ENCODE results near the gene GALNT16. TPM values are rescaled to one million over a fixed set of nuclear protein-coding genes. Genes with fewer than 3 reads are reported as not detected.

Gene GALNT16
- total and polyA plus RNA-seq, 2 donors (not counting 3 experiments of a cell fraction or from before 2014, with no cell fraction given) = 0.39 to 0.49 TPM

DNA sequence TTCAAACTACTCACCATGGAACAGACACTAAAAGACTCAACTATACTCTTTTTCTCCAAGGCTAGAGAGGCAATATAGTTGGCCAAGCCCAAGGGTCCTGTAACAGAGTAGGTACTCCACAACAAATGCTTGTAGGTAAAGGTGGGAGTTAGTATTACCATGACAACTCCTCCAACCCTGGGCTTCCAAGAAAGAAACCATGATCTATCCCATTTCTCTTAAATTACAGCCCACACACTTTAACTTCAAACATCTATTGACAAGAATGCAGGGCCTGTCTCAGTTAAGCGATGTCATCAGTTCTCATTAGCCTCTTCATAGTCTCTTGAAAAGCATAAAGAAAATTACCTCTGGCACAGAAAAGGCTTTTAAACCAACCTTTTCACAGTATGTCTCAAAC, 113.1 kb downstream of the GALNT16 start:
- Histone ChIP-seq H3K4me2 (ENCODE audit: insufficient read depth, low read length) (no peak overlapping the region), H3K4me3 (replicated peaks in 1 of 3; ENCODE audit: insufficient read depth in 1 of 3, low read depth in 1 of 3, low read length in 3 of 3) (no peak overlapping the region), H3K4me1 (ENCODE audit: control insufficient read depth, extremely low read depth, insufficient read depth, low read length) (no peaks in the 10 kb centered on the region), H3K9me1 (replicated peaks; ENCODE audit: control insufficient read depth, extremely low read depth, insufficient read depth, low read length) (no peaks in the 10 kb centered on the region), H3K27ac (ENCODE audit: insufficient read depth, low read depth, low read length) (no peak overlapping the region), H3K36me3 (ENCODE audit: control insufficient read depth in 2 of 2, extremely low read depth in 1 of 2, insufficient read depth in 2 of 2, low read length in 2 of 2) (peaks cover 3 to 8% of the 10 kb centered on the region in 2 experiments), H3K9ac (replicated peaks; ENCODE audit: extremely low read depth, insufficient read depth, low read length) (no peak overlapping the region), H3K79me2 (ENCODE audit: control insufficient read depth, insufficient read depth, low read length) (no peaks in the 10 kb centered on the region), H4K20me1 (replicated peaks; ENCODE audit: control insufficient read depth, extremely low read depth, insufficient read depth, low read length) (no peaks in the 10 kb centered on the region), H3K9me3 (replicated peaks; ENCODE audit: control insufficient read depth, insufficient read depth, low read length) (no peaks in the 10 kb centered on the region), H3K27me3 (ENCODE audit: control insufficient read depth in 2 of 2, insufficient read depth in 2 of 2, low read length in 2 of 2) (no peaks in the 10 kb centered on the region), H2AFZ (ENCODE audit: low read depth, low read length) (no peak overlapping the region)
- FAIRE-seq (no peak), DNase-seq (ENCODE audit: low read depth, low spot score) (no peak)
- ChIA-PET CTCF (no interaction called here), POLR2A (no interaction called here)
- TF ChIP-seq JUN (IDR thresholded peaks at IDR 0.05; ENCODE audit: borderline replicate concordance, insufficient read depth, insufficient read length, low read depth) (no peak), EZH2 (IDR thresholded peaks at IDR 0.05; ENCODE audit: borderline replicate concordance, low read depth, low read length, severe bottlenecking) (no peak)
- TF ChIP-seq, protein P1, sequence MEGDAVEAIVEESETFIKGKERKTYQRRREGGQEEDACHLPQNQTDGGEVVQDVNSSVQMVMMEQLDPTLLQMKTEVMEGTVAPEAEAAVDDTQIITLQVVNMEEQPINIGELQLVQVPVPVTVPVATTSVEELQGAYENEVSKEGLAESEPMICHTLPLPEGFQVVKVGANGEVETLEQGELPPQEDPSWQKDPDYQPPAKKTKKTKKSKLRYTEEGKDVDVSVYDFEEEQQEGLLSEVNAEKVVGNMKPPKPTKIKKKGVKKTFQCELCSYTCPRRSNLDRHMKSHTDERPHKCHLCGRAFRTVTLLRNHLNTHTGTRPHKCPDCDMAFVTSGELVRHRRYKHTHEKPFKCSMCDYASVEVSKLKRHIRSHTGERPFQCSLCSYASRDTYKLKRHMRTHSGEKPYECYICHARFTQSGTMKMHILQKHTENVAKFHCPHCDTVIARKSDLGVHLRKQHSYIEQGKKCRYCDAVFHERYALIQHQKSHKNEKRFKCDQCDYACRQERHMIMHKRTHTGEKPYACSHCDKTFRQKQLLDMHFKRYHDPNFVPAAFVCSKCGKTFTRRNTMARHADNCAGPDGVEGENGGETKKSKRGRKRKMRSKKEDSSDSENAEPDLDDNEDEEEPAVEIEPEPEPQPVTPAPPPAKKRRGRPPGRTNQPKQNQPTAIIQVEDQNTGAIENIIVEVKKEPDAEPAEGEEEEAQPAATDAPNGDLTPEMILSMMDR (IDR thresholded peaks at IDR 0.05; ENCODE audit: extremely low read depth in 1 of 2, insufficient read depth in 1 of 2, low read depth in 1 of 2, low read length in 2 of 2) = no peak
- dilution Hi-C loops (cut with MboI; ENCODE audit: extremely low pct_ligation_motif_present, low sequenced_read_pairs) (no loop called here), intact Hi-C loops (cut with micrococcal nuclease) (no loop called here)
- BruUV-seq (replicated peaks) = no TSS peak

DNA sequence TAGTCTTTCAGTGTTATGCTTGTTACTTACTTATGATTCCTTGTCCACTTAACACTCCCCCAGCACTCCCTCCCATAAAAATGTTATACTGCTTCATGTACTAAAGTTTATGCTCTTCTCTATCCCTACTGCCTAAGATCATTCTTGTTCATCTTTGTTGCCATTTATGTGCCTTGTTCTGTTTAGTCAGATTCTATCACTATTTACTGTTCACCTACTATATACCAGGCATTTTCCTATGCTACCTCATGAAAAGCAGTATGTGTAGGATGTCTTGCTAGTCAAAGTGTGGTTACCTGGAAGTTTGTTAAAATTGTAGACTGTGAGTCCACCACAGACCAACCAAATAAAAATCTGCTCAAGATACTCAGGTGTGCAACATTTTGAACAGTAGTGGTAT, 114.3 kb downstream of the GALNT16 start:
- BruUV-seq (replicated peaks) = no TSS peak
- ChIA-PET CTCF (interaction anchor here (1.1 kb wide), 1 partner anchor 8 kb away, joined by 3 read pairs; no protein-coding TSS in a partner anchor), POLR2A (no interaction called here)
- no peak overlapping the region for H3K4me2 ChIP-seq (ENCODE audit: insufficient read depth, low read length)
- intact Hi-C loops (cut with micrococcal nuclease) = no loop called here
- no peak for TF ChIP-seq FOS (IDR thresholded peaks at IDR 0.05; ENCODE audit: borderline replicate concordance, insufficient read depth, low read length)
- TF ChIP-seq POLR2A (IDR thresholded peaks at IDR 0.05; ENCODE audit: low read depth, low read length) = no peak
- TF ChIP-seq JUN (IDR thresholded peaks at IDR 0.05; ENCODE audit: borderline replicate concordance, insufficient read depth, insufficient read length, low read depth) = no peak
- TF ChIP-seq GATA2 (IDR thresholded peaks at IDR 0.05; ENCODE audit: insufficient read depth, insufficient read length, low read depth, low read length) = no peak
- TF ChIP-seq MYC (IDR thresholded peaks at IDR 0.05; ENCODE audit: low read depth, low read length) = no peak
- TF ChIP-seq, protein P2, sequence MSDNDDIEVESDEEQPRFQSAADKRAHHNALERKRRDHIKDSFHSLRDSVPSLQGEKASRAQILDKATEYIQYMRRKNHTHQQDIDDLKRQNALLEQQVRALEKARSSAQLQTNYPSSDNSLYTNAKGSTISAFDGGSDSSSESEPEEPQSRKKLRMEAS (IDR thresholded peaks at IDR 0.05; ENCODE audit: insufficient read depth, insufficient read length) = no peak
- dilution Hi-C loops (cut with MboI; ENCODE audit: extremely low pct_ligation_motif_present, low sequenced_read_pairs) = no loop called here
- no peaks in the 10 kb centered on the region for H3K27me3 ChIP-seq (ENCODE audit: control insufficient read depth in 2 of 2, insufficient read depth in 2 of 2, low read length in 2 of 2)
- H3K4me3 ChIP-seq (replicated peaks in 1 of 3; ENCODE audit: insufficient read depth in 1 of 3, low read depth in 1 of 3, low read length in 3 of 3) = no peak overlapping the region
- H2AFZ ChIP-seq (ENCODE audit: low read depth, low read length) = no peak overlapping the region
- no peaks in the 10 kb centered on the region for H4K20me1 ChIP-seq (replicated peaks; ENCODE audit: control insufficient read depth, extremely low read depth, insufficient read depth, low read length)
- no peak overlapping the region for H3K9ac ChIP-seq (replicated peaks; ENCODE audit: extremely low read depth, insufficient read depth, low read length)
- no peak overlapping the region for H3K27ac ChIP-seq (ENCODE audit: insufficient read depth, low read depth, low read length)
- H3K36me3 ChIP-seq (ENCODE audit: control insufficient read depth in 2 of 2, extremely low read depth in 1 of 2, insufficient read depth in 2 of 2, low read length in 2 of 2) = peaks cover 3 to 8% of the 10 kb centered on the region in 2 experiments
- no peaks in the 10 kb centered on the region for H3K9me3 ChIP-seq (replicated peaks; ENCODE audit: control insufficient read depth, insufficient read depth, low read length)
- no peaks in the 10 kb centered on the region for H3K79me2 ChIP-seq (ENCODE audit: control insufficient read depth, insufficient read depth, low read length)
- DNase-seq (ENCODE audit: low read depth, low spot score) (no peak), FAIRE-seq (no peak)
- H3K9me1 ChIP-seq (replicated peaks; ENCODE audit: control insufficient read depth, extremely low read depth, insufficient read depth, low read length) = no peaks in the 10 kb centered on the region
- no peaks in the 10 kb centered on the region for H3K4me1 ChIP-seq (ENCODE audit: control insufficient read depth, extremely low read depth, insufficient read depth, low read length)

Measured in endothelial cell of umbilical vein (primary cell).